Measurements from ENCODE around the gene A2ML1.
"Not testable (repeated sequence)": the region's sequence is repeated elsewhere in the genome, so short reads cannot be mapped to it uniquely, and the experiment has no call there.

Gene A2ML1

DNA sequence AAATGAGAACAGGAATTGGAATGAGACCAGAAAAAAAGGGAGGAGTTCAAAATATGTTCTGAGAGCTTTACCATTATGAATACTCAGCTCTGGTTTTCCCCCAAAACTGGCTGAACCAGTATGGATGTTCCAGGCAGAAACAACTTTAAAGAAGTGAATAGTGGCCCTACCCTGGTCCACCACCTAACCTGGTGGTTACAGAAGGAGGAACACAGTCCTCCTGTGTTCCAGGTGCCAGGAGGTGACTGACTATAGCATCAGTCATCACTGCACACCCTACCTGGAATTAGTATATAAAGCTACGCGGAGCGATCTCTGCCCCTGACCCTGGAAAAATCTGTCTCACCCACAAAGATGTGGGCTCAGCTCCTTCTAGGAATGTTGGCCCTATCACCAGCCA, at the start of gene A2ML1:
Gene A2ML1 (plus strand): TSS at position 324 of the 400 bp plus-strand sequence. CDS start 31 bp downstream, at position 355.
- no peak for DNase-seq

GRCh38 chr12:8773461-8773860, 49.0 kb upstream of the A2ML1 start:
- no peak for DNase-seq

GRCh38 chr12:8779281-8779680, 43.1 kb upstream of the A2ML1 start:
- DNase-seq = no peak

DNA sequence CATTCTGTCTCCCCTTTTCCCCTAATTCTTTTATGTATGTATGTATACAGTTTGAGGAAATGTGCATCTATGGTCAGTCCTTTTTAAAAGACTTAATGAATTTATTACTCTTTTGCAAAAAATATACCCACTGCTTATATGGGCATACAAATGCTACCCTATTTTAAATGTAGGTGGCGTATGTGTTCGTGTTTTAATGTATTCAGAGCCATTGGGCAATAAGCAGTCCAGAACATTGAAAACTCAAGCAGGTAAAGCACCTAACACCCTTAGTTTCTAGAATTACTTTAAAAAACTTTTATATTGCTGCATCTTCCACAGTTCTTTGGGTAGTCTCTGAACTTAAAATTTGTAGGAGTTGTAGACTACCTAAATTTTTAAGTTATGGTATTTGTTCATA, 42.6 kb upstream of the A2ML1 start:
- DNase-seq = no peak

DNA sequence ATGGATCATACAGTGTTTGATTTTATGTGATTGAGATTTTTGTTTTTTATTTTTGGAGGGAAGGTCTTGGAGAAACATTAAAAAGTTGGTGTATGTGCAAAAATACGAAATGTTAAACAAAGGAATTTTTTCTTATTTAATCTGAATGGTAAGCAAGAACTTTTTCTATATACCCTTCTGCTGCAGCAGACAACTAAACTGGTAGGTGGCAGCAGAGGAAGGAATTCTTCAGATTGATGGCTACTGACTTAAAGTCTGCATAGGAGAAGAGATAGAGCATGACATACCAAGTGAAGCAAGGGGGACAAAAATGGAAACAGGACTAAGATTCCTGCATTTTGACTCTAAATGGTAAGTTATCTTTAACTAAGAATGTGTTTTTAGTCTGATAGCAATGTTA, 42.0 kb upstream of the A2ML1 start:
- DNase-seq = no peak

DNA sequence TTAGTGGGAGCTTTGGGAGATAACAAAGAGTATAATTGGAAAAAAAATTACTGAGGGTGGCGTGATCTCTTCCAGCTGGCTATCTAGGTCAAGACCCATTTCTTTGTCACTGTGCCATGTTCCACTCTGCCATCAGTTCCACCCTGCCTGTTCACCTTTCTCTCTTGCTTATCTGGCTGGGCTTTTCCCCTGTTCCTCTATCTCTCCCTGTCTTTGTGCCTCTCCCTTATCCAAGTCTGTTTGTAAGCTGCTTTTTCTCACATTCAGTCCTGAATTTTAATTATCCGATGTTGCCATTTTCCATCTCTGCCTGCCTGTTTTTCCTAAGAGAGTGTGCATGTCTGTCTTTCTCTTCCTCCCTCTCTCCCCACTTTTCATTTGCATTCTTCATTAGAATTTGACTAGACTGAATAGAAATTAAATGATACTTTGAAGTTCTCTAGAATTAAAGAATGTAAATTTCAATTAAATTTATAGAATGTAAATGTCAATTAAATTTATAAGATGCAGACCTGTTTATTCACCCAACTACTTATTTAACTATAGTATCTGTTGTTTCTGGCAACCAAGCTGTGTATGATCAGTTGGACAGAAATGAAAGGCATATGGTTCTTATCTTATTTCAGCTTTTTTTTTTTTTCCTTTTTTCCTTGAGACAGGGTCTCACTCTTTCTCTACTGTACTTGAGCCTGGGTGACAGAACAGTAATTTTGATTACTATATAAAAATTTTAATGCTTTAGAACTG, 40.9 kb upstream of the A2ML1 start:
- DNase-seq = no peak

GRCh38 chr12:8784290-8784888, 38.0 kb upstream of the A2ML1 start:
- DNase-seq = no peak

DNA sequence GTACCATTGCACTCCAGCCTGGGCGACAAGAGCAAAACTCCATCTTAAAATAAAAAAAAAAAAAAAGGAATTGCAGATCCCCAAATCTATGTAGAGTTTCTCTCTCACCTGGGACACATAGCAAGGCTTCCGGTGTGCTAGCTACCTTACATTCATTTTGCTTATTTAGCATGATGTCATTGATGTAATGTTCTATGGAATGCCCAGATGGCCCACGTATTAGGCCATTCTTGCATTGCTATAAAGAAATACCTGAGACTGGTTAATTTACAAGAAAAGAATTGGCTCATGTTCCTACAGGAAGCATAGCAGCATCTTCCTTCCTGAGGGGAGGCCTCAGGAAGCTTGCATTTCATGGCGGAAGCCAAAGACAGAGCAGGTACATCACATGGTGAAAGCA, 36.9 kb upstream of the A2ML1 start:
- no peak for DNase-seq

- DNase-seq = not testable (repeated sequence)
Observed at GRCh38 chr12:8787206-8787605, 35.2 kb upstream of the A2ML1 start.

- DNase-seq = not testable (repeated sequence)
Observed at GRCh38 chr12:8788706-8789105, 33.7 kb upstream of the A2ML1 start.

DNA sequence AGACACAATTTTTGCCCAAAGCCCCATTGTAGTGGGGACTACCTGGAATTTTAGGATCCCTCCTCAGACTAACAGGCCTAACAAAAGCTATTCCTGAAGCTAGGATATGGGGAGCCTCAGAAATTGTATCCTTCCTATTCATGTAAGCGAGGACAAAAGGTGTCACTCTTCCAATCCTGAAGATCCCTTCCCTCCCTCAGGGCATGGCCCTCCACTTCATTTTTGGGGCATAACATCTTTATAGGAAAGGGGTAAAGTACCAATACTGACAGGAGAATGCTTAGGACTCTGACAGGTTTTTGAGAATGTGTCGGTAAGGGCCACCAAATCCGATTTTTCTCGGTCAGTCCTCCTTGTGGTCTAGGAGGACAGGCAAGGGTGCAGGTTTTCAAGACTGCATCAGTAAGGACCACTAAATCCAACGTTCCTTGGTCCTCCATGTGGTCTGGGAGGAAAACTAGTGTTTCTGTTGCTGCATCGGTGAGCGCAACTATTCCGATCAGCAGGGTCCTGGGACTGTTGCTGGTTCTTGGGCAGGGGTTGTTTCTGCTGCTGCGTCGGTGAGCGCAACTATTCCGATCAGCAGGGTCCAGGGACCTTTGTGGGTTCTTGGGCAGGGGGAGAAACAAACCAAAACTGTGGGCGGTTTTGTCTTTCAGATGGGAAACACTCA, 32.9 kb upstream of the A2ML1 start:
- DNase-seq = not testable (repeated sequence)

- not testable (repeated sequence) for DNase-seq
Observed at GRCh38 chr12:8793226-8793625, 29.2 kb upstream of the A2ML1 start.

- DNase-seq = not testable (repeated sequence)
Observed at GRCh38 chr12:8794611-8795010, 27.8 kb upstream of the A2ML1 start.

- DNase-seq = no peak
Observed at GRCh38 chr12:8796831-8797626, 25.4 kb upstream of the A2ML1 start.

- DNase-seq = not testable (repeated sequence)
Observed at GRCh38 chr12:8801213-8801612, 21.2 kb upstream of the A2ML1 start.

DNA sequence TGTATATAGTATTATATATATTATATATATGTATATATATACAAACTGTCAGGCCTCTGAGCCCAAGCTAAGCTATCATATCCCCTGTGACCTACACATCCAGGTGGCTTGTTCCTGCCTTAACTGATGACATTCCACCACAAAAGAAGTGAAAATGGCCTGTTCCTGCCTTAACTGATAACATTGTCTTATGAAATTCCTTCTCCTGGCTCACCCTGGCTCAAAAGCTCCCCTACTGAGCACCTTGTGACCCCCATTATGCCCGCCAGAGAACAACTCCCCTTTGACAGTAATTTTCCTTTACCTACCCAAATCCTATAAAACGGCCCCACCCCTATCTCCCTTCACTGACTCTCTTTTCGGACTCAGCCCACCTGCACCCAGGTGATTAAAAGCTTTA, 17.6 kb upstream of the A2ML1 start:
- not testable (repeated sequence) for DNase-seq

GRCh38 chr12:8805487-8805886, 16.9 kb upstream of the A2ML1 start:
- not testable (repeated sequence) for DNase-seq

- not testable (repeated sequence) for DNase-seq
Observed at GRCh38 chr12:8807084-8807483, 15.3 kb upstream of the A2ML1 start.

- not testable (repeated sequence) for DNase-seq
Observed at GRCh38 chr12:8810112-8810511, 12.3 kb upstream of the A2ML1 start.

DNA sequence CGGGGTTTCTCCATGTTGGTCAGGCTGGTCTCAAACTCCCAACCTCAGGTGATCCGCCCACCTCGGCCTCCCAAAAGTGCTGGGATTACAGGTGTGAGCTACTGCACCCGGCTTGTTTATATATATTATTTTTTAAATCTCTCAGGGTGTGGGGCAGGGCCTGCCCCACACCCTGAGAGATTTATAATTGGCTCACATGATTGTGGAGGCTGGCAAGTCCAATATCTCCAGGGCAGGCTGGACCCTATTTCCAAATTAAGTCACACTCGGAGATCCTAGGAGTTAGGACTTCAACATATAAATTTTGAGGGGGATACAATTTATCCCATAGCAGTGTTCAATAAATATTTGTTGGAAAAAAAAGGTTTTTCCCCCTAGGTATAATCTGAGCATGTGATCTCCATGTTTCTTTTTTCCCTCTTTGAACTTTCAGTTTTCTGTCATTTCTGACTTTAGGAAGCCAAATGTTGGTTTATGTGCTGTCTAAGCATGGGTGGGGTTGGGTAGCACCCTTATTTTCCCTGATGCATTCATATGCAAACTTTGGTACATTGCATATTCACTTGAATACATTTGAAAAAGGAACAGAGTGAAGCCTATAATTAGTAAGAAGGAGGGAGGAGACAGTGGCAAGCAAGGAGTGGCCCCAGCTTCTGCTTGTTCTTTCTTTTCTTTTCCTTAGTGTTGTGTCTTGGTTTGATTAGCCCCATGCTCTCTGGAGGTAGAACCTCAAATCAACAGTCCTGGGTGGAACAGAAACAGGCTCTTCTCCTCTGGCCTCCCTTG, 8.7 kb upstream of the A2ML1 start:
- no peak for DNase-seq

- DNase-seq = no peak
Observed at GRCh38 chr12:8816448-8817050, 5.9 kb upstream of the A2ML1 start.

DNA sequence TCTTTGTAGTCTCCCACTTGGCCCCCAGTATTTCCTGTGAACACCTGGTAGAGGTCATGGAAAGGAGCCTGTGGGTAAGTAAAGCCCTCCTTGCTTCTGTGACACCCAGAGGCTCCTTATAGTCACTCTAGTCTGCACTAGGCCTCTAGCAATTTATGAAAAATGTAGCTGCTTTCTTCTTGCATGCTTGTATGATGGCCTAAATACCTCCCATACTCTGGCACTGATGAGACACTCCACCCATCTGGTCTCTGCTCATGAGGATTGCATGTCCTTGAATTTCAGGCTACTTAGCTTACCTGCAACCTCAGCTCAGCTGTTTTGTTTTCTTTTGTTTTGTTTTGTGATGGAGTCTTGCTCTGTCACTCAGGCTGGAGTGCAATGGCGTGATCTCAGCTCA, 4.6 kb upstream of the A2ML1 start:
- DNase-seq = no peak
